GM21786 (cell line): Measurements from ENCODE around the gene KBTBD12.
"Not testable (repeated sequence)": the region's sequence is repeated elsewhere in the genome, so short reads cannot be mapped to it uniquely, and the experiment has no call there.

Source experiments
- ATAC-seq: cut with Tn5 transposase; IDR thresholded peaks from one replicate; pipeline ENCODE4 v1.9.1; 2021; ENCODE audit not compliant: unreplicated experiment

The KBTBD12 gene

GRCh38 chr3:127903611-127904375 lies 11.2 kb upstream of the KBTBD12 start:
- ATAC-seq, result no peak

GRCh38 chr3:127905556-127905955 lies 9.5 kb upstream of the KBTBD12 start:
- no peak for ATAC-seq

GRCh38 chr3:127906653-127907052 lies 8.4 kb upstream of the KBTBD12 start:
- ATAC-seq, result not testable (repeated sequence)

GRCh38 chr3:127908202-127908601 lies 6.8 kb upstream of the KBTBD12 start:
- no peak for ATAC-seq

- no peak for ATAC-seq
These were observed 6.1 kb upstream of the KBTBD12 start for GRCh38 chr3:127908951-127909350.

GRCh38 chr3:127909646-127910045 lies 5.4 kb upstream of the KBTBD12 start:
- ATAC-seq, result no peak

- no peak for ATAC-seq
These were observed 3.6 kb upstream of the KBTBD12 start for GRCh38 chr3:127911421-127911931.

GRCh38 chr3:127913841-127914240 lies 1.2 kb upstream of the KBTBD12 start:
- not testable (repeated sequence) for ATAC-seq

- no peak for ATAC-seq
These were observed 448 bp upstream of the KBTBD12 start for GRCh38 chr3:127914584-127914983.

GRCh38 chr3:127915937-127916493 lies 983 bp downstream of the KBTBD12 start:
- ATAC-seq, result no peak

- no peak for ATAC-seq
These were observed 5.7 kb downstream of the KBTBD12 start for GRCh38 chr3:127920738-127921137.

GRCh38 chr3:127923611-127924010 lies 8.6 kb downstream of the KBTBD12 start:
- no peak for ATAC-seq

GRCh38 chr3:127925384-127925783 lies 10.4 kb downstream of the KBTBD12 start:
- no peak for ATAC-seq

- ATAC-seq, result no peak
These were observed 13.0 kb downstream of the KBTBD12 start for GRCh38 chr3:127927829-127928604.

GRCh38 chr3:127929818-127930413 lies 14.9 kb downstream of the KBTBD12 start:
- no peak for ATAC-seq

- no peak for ATAC-seq
These were observed 18.4 kb downstream of the KBTBD12 start for GRCh38 chr3:127933396-127933795.

GRCh38 chr3:127938800-127939199 lies 23.8 kb downstream of the KBTBD12 start:
- no peak for ATAC-seq

GRCh38 chr3:127940116-127940515 lies 25.1 kb downstream of the KBTBD12 start:
- no peak for ATAC-seq

- no peak for ATAC-seq
These were observed 27.6 kb downstream of the KBTBD12 start for GRCh38 chr3:127942613-127943012.

GRCh38 chr3:127948211-127948610 lies 33.2 kb downstream of the KBTBD12 start:
- ATAC-seq, result no peak

GRCh38 chr3:127949446-127950055 lies 34.5 kb downstream of the KBTBD12 start:
- no peak for ATAC-seq
